Measurements from ENCODE around the gene CPXM2. TPM values are rescaled to one million over a fixed set of nuclear protein-coding genes. Genes with fewer than 3 reads are reported as not detected.

The CPXM2 gene
- polyA plus RNA-seq, 3 donors, result not detected

- no peaks in the 10 kb centered on the region for H4K20me1 ChIP-seq (ENCODE audit: insufficient read depth, low read length)
- H3K27me3 ChIP-seq (ENCODE audit: control insufficient read depth in 2 of 2, insufficient read depth in 2 of 2, low read length in 2 of 2), result no peaks in the 10 kb centered on the region
- no peak overlapping the region for H3K4me3 ChIP-seq (replicated peaks in 1 of 3; ENCODE audit: low read depth in 2 of 3, low read length in 3 of 3)
- Mint-ChIP-seq H3K9me3 (peaks cover 0 to 7% (median 2%) of the 10 kb centered on the region in 7 donors), H3K36me3 (no peaks in the 10 kb centered on the region), H3K4me3 (no peak overlapping the region), H3K27me3 (ENCODE audit: low read depth in 3 of 3) (peaks cover 1 to 8% (median 5%) of the 10 kb centered on the region in 3 donors), H3K4me1 (no peaks in the 10 kb centered on the region), H3K27ac (no peak overlapping the region)
- H3K4me2 ChIP-seq (replicated peaks; ENCODE audit: extremely low read depth, low read length, poor library complexity, severe bottlenecking), result no peak overlapping the region
- H3K36me3 ChIP-seq (replicated peaks in 1 of 2; ENCODE audit: control insufficient read depth in 1 of 2, insufficient read depth in 2 of 2, low read length in 2 of 2), result no peaks in the 10 kb centered on the region
- H3K9me3 ChIP-seq (replicated peaks in 1 of 2; ENCODE audit: control insufficient read depth in 1 of 2, insufficient read depth in 1 of 2, low read length in 2 of 2), result peaks cover 0 to 2% of the 10 kb centered on the region in 2 donors
- H3K79me2 ChIP-seq (ENCODE audit: insufficient read depth, low read length), result no peaks in the 10 kb centered on the region
- WGBS (ENCODE audit: insufficient coverage), result 65% methylated on average over 4 of the region's 4 CpGs
- no peak overlapping the region for H2AFZ ChIP-seq (ENCODE audit: insufficient read depth, low read depth, low read length, poor library complexity, severe bottlenecking)
- no peak overlapping the region for H3K27ac ChIP-seq (ENCODE audit: low read depth in 1 of 2, low read length in 2 of 2)
- no peak for DNase-seq
- H3K9ac ChIP-seq (ENCODE audit: insufficient read depth, low read length, poor library complexity, severe bottlenecking), result no peak overlapping the region
- TF ChIP-seq CTCF (IDR thresholded peaks at IDR 0.05), result no peak
- intact Hi-C loops (cut with micrococcal nuclease), result no loop called here
- no peaks in the 10 kb centered on the region for H3K4me1 ChIP-seq (ENCODE audit: control insufficient read depth in 1 of 2, insufficient read depth in 2 of 2, low read length in 2 of 2)
Observed at GRCh38 chr10:123746061-123746460, 145.5 kb downstream of the CPXM2 start.

- Histone ChIP-seq H3K4me2 (replicated peaks; ENCODE audit: extremely low read depth, low read length, poor library complexity, severe bottlenecking) (no peak overlapping the region), H4K20me1 (ENCODE audit: insufficient read depth, low read length) (no peaks in the 10 kb centered on the region), H3K79me2 (ENCODE audit: insufficient read depth, low read length) (no peaks in the 10 kb centered on the region), H3K36me3 (replicated peaks in 1 of 2; ENCODE audit: control insufficient read depth in 1 of 2, insufficient read depth in 2 of 2, low read length in 2 of 2) (no peaks in the 10 kb centered on the region), H3K27me3 (ENCODE audit: control insufficient read depth in 2 of 2, insufficient read depth in 2 of 2, low read length in 2 of 2) (no peaks in the 10 kb centered on the region), H3K27ac (ENCODE audit: low read depth in 1 of 2, low read length in 2 of 2) (no peak overlapping the region), H3K4me3 (replicated peaks in 1 of 3; ENCODE audit: low read depth in 2 of 3, low read length in 3 of 3) (no peak overlapping the region), H3K9me3 (replicated peaks in 1 of 2; ENCODE audit: control insufficient read depth in 1 of 2, insufficient read depth in 1 of 2, low read length in 2 of 2) (no peaks in the 10 kb centered on the region), H3K4me1 (ENCODE audit: control insufficient read depth in 1 of 2, insufficient read depth in 2 of 2, low read length in 2 of 2) (no peaks in the 10 kb centered on the region), H3K9ac (ENCODE audit: insufficient read depth, low read length, poor library complexity, severe bottlenecking) (no peak overlapping the region), H2AFZ (ENCODE audit: insufficient read depth, low read depth, low read length, poor library complexity, severe bottlenecking) (no peak overlapping the region)
- Mint-ChIP-seq H3K36me3 (no peaks in the 10 kb centered on the region), H3K9me3 (peaks cover 0 to 3% (median 0%) of the 10 kb centered on the region in 7 donors), H3K27me3 (ENCODE audit: low read depth in 3 of 3) (peaks cover 1 to 8% (median 5%) of the 10 kb centered on the region in 3 donors), H3K27ac (no peak overlapping the region), H3K4me1 (no peaks in the 10 kb centered on the region), H3K4me3 (no peak overlapping the region)
- intact Hi-C loops (cut with micrococcal nuclease), result no loop called here
- TF ChIP-seq CTCF (IDR thresholded peaks at IDR 0.05), result no peak
- DNase-seq, result no peak
- 94% methylated on average over 5 of the region's 6 CpGs for WGBS (ENCODE audit: insufficient coverage)
Observed at GRCh38 chr10:123744224-123744536, 147.4 kb downstream of the CPXM2 start.
